Vagina (tissue), 2 donors: Measurements from ENCODE around the gene BCL7C. TPM values are rescaled to one million over a fixed set of nuclear protein-coding genes. Genes with fewer than 3 reads are reported as not detected.
"Not testable (repeated sequence)": the region's sequence is repeated elsewhere in the genome, so short reads cannot be mapped to it uniquely, and the experiment has no call there.

ENCODE experiments used
- DNase-seq, 2 donors: peaks; one replicate each; pipeline ENCODE4 v3.0.0-alpha.2; 2017; ENCODE audit errors: extremely low spot score in 2 of 2
- H3K27ac ChIP-seq: fragments of 200-600 bp; sonication (generic); one replicate; pipeline ENCODE4 v1.5.1; 2019
- H3K27me3 ChIP-seq: fragments of 200-600 bp; sonication (generic); one replicate; pipeline ENCODE4 v1.5.1; 2019
- H3K36me3 ChIP-seq, 2 donors: fragments of 200-600 bp; sonication (generic); one replicate each; pipeline ENCODE4 v1.5.1; 2017 to 2019
- H3K4me1 ChIP-seq: fragments of 200-600 bp; sonication (generic); one replicate; pipeline ENCODE4 v1.5.1; 2019
- H3K4me3 ChIP-seq, 2 donors: fragments of 200-600 bp; sonication (generic); 1 replicate in 1 of 2; 2 replicates in 1 of 2; pipeline ENCODE4 v1.5.1; 2016 to 2019
- H3K9me3 ChIP-seq: fragments of 200-600 bp; sonication (generic); one replicate; pipeline ENCODE4 v1.5.1; 2019
- CTCF ChIP-seq, 3 experiments: fragments of 450-650 bp in 2 of 3; fragments of 200-600 bp in 1 of 3; sonication (generic) in 1 of 3; IDR thresholded peaks; one replicate each; pipeline ENCODE4 v1.5.1; 2017 to 2019; ENCODE audit warnings: antibody characterized with exemption in 3 of 3, mild to moderate bottlenecking in 2 of 3, moderate library complexity in 2 of 3
- POLR2A ChIP-seq, 2 donors: fragments of 450-650 bp; IDR thresholded peaks; one replicate each; pipeline ENCODE4 v1.6.1; 2017; ENCODE audit warnings: antibody characterized with exemption in 2 of 2, mild to moderate bottlenecking in 2 of 2, moderate library complexity in 2 of 2
- POLR2AphosphoS5 ChIP-seq, 2 donors: sonication (generic); formaldehyde crosslinking; IDR thresholded peaks; one replicate each; pipeline ENCODE4 v1.9.0; 2017; ENCODE audit warnings: antibody characterized with exemption in 2 of 2, mild to moderate bottlenecking in 2 of 2, low read depth in 1 of 2; ENCODE audit not compliant: insufficient read depth in 1 of 2
- intact Hi-C: fragments of 100-400 bp; cut with DNase I; formaldehyde crosslinking; loops from one replicate; pipeline ENCODE4 v1.15.1; 2023
- total RNA-seq: library from RNA; depleted of rRNA; stranded (reverse); fragments of >200 nt; gene quantifications from one replicate; pipeline ENCODE4 v1.2.3, GENCODE V29; 2016

The BCL7C gene
- total RNA-seq, 1 donor from 2014 or later, result 38.1 TPM

GRCh38 chr16:30895627-30896260 is 1.9 kb upstream of the BCL7C start:
- Histone ChIP-seq H3K4me1 (peaks cover 50% of the 10 kb centered on the region), H3K4me3 (peak overlapping the region; percentile 63 to 78), H3K9me3 (no peaks in the 10 kb centered on the region), H3K36me3 (peaks cover 0 to 10% of the 10 kb centered on the region in 2 donors), H3K27me3 (no peaks in the 10 kb centered on the region), H3K27ac (peak overlapping the region; percentile 100)
- TF ChIP-seq CTCF (IDR thresholded peaks at IDR 0.05), result no peak
- no peak for DNase-seq
- intact Hi-C loops, result no loop called here

GRCh38 chr16:30894540-30895368 is 877 bp upstream of the BCL7C start:
- H3K4me1 ChIP-seq, result peaks cover 49% of the 10 kb centered on the region
- H3K4me3 ChIP-seq, result peak overlapping the region; percentile 87 to 94
- intact Hi-C loops, result no loop called here
- TF ChIP-seq CTCF (IDR thresholded peaks at IDR 0.05) (no peak), POLR2AphosphoS5 (IDR thresholded peaks at IDR 0.05; ENCODE audit: insufficient read depth in 1 of 2, low read depth in 1 of 2) (peak in 1 of 2 donors; percentile 21)
- no peaks in the 10 kb centered on the region for H3K9me3 ChIP-seq
- peak overlapping the region; percentile 100 for H3K27ac ChIP-seq
- no peaks in the 10 kb centered on the region for H3K27me3 ChIP-seq
- peaks cover 0 to 15% of the 10 kb centered on the region in 2 donors for H3K36me3 ChIP-seq
- DNase-seq, result no peak

- H3K27ac ChIP-seq, result peak overlapping the region; percentile 100
- DNase-seq, result no peak
- no peaks in the 10 kb centered on the region for H3K9me3 ChIP-seq
- peaks cover 49% of the 10 kb centered on the region for H3K4me1 ChIP-seq
- no peaks in the 10 kb centered on the region for H3K27me3 ChIP-seq
- peaks cover 0 to 28% of the 10 kb centered on the region in 2 donors for H3K36me3 ChIP-seq
- TF ChIP-seq CTCF (IDR thresholded peaks at IDR 0.05), result no peak
- TF ChIP-seq POLR2AphosphoS5 (IDR thresholded peaks at IDR 0.05; ENCODE audit: insufficient read depth in 1 of 2, low read depth in 1 of 2), result no peak
- no peak for TF ChIP-seq POLR2A (IDR thresholded peaks at IDR 0.05)
- intact Hi-C loops, result no loop called here
- peak overlapping the region; percentile 87 to 94 for H3K4me3 ChIP-seq
Measured at GRCh38 chr16:30893417-30893743, 497 bp downstream of the BCL7C start.

GRCh38 chr16:30892670-30893416 is 1.0 kb downstream of the BCL7C start:
- intact Hi-C loops, result no loop called here
- no peaks in the 10 kb centered on the region for H3K9me3 ChIP-seq
- no peak for DNase-seq
- no peaks in the 10 kb centered on the region for H3K27me3 ChIP-seq
- peaks cover 0 to 28% of the 10 kb centered on the region in 2 donors for H3K36me3 ChIP-seq
- peak overlapping the region; percentile 100 for H3K27ac ChIP-seq
- H3K4me3 ChIP-seq, result peak overlapping the region; percentile 87 to 94
- H3K4me1 ChIP-seq, result peaks cover 48% of the 10 kb centered on the region
- no peak for TF ChIP-seq POLR2A (IDR thresholded peaks at IDR 0.05)
- TF ChIP-seq CTCF (IDR thresholded peaks at IDR 0.05), result no peak
- TF ChIP-seq POLR2AphosphoS5 (IDR thresholded peaks at IDR 0.05; ENCODE audit: insufficient read depth in 1 of 2, low read depth in 1 of 2), result no peak

- intact Hi-C loops, result not testable (repeated sequence)
Measured at GRCh38 chr16:30891043-30891823, 2.6 kb downstream of the BCL7C start.

More at GRCh38 chr16:30891043-30891823, 2.6 kb downstream of the BCL7C start:
- peaks cover 0 to 28% of the 10 kb centered on the region in 2 donors for H3K36me3 ChIP-seq
- peaks cover 36% of the 10 kb centered on the region for H3K4me1 ChIP-seq
- not testable (repeated sequence) for H3K27ac ChIP-seq, H3K27me3 ChIP-seq, DNase-seq, H3K9me3 ChIP-seq, H3K4me3 ChIP-seq
